AG04450 (cell line): Measurements from ENCODE around the gene NOC2L. TPM values are rescaled to one million over a fixed set of nuclear protein-coding genes. Genes with fewer than 3 reads are reported as not detected.

Experiments
- CTCF ChIA-PET: fragments of 300-600, 350-600 bp; formaldehyde crosslinking; extraction: SDS; loops from one replicate; lab custom pipeline; 2022; ENCODE audit warnings: antibody characterized with exemption, inconsistent platforms; lab: Charles Lee
- POLR2A ChIA-PET: fragments of 350-600 bp; formaldehyde crosslinking; extraction: SDS; loops from one replicate; lab custom pipeline; 2021; ENCODE audit warnings: antibody characterized with exemption, inconsistent platforms; lab: Yijun Ruan, JAX
- DNase-seq: peaks from one replicate; pipeline ENCODE4 v3.0.0-alpha.2; 2011; ENCODE audit warnings: low read depth, low spot score
- H3K27ac ChIP-seq: one replicate; pipeline ENCODE4 v1.5.1; 2012; ENCODE audit warnings: low read depth, low read length, control low read depth
- H3K27me3 ChIP-seq: one replicate; pipeline ENCODE4 v1.6.0; 2012; ENCODE audit warnings: low read length; ENCODE audit not compliant: control insufficient read depth, insufficient read depth
- H3K4me3 ChIP-seq: 2 replicates; pipeline ENCODE4 v1.5.1; 2011; ENCODE audit warnings: mild to moderate bottlenecking, low read depth, low read length, control low read depth
- H3K9me3 ChIP-seq: 2 replicates; pipeline ENCODE4 v1.5.1; 2012; ENCODE audit warnings: low read length; ENCODE audit not compliant: control insufficient read depth, insufficient read depth
- CTCF ChIP-seq: IDR thresholded peaks from 2 replicates; pipeline ENCODE4 v1.5.1; 2011; ENCODE audit warnings: low read depth, low read length, control low read depth, inconsistent platforms
- polyA plus RNA-seq: library from polyadenylated mRNA; depleted of rRNA; stranded (reverse); fragments of >200 nt; gene quantifications from 2 replicates; pipeline ENCODE4 v1.2.3, GENCODE V29; 2011

The NOC2L gene
- polyA plus RNA-seq, 1 experiment, result 36.1 TPM

- H3K9me3 ChIP-seq, result no peaks in the 10 kb centered on the region; the same call in 1 of the 2 replicates
- H3K27me3 ChIP-seq, result no peaks in the 10 kb centered on the region
- ChIA-PET CTCF (interaction anchor here (1.1 kb wide), 1 partner anchor 13 kb away, joined by 3 read pairs; no protein-coding TSS in a partner anchor), POLR2A (no interaction called here)
- H3K27ac ChIP-seq, result no peak overlapping the region
- DNase-seq, result no peak
- no peak overlapping the region for H3K4me3 ChIP-seq
- TF ChIP-seq CTCF, result no peak
Observed at GRCh38 chr1:910311-910880, 48.7 kb downstream of the NOC2L start.

- no peak overlapping the region for H3K4me3 ChIP-seq
- POLR2A ChIA-PET, result no interaction called here
- no peak for DNase-seq
- H3K27me3 ChIP-seq, result no peaks in the 10 kb centered on the region
- H3K27ac ChIP-seq, result no peak overlapping the region
- no peaks in the 10 kb centered on the region for H3K9me3 ChIP-seq
- no peak for TF ChIP-seq CTCF
- CTCF ChIA-PET, result interaction anchor here (1.1 kb wide), 1 partner anchor 13 kb away, joined by 3 read pairs; no protein-coding TSS in a partner anchor
Observed at GRCh38 chr1:909861-910310, 49.2 kb downstream of the NOC2L start.

- ChIA-PET POLR2A (no interaction called here), CTCF (no interaction called here)
- Histone ChIP-seq H3K4me3 (no peak overlapping the region), H3K9me3 (no peaks in the 10 kb centered on the region; the same call in 1 of the 2 replicates), H3K27me3 (no peaks in the 10 kb centered on the region), H3K27ac (no peak overlapping the region)
- no peak for DNase-seq
- TF ChIP-seq CTCF, result no peak
Observed at GRCh38 chr1:908661-909060, 50.4 kb downstream of the NOC2L start.

- no peaks in the 10 kb centered on the region for H3K27me3 ChIP-seq
- TF ChIP-seq CTCF, result no peak
- no peaks in the 10 kb centered on the region; the same call in 1 of the 2 replicates for H3K9me3 ChIP-seq
- CTCF ChIA-PET, result no interaction called here
- POLR2A ChIA-PET, result no interaction called here
- DNase-seq, result no peak
- no peak overlapping the region for H3K4me3 ChIP-seq
- H3K27ac ChIP-seq, result no peak overlapping the region
Observed at GRCh38 chr1:907611-908451, 51.2 kb downstream of the NOC2L start.
